SK-N-SH treated with all-trans-retinoic acid at 6 μM for 48 hours (cell line): ENCODE measurements around the gene CCDC177.

Experiments used
- ATAC-seq: fragments of 200-7000 bp; cut with Tn5 transposase; 3 replicates; pipeline ENCODE4 v1.9.1; 2020; ENCODE audit warnings: mild to moderate bottlenecking, moderate library complexity
- BACH2 ChIP-seq: fragments of 250-450 bp; sonication (Bioruptor Pico); IDR thresholded peaks from 2 replicates; pipeline ENCODE4 v1.9.0; 2021; ENCODE audit warnings: mild to moderate bottlenecking, borderline replicate concordance
- CSDC2 ChIP-seq: fragments of 250-450 bp; sonication (Bioruptor Pico); IDR thresholded peaks from 2 replicates; pipeline ENCODE4 v1.5.0; 2020; ENCODE audit warnings: mild to moderate bottlenecking, moderate library complexity
- ESRRG ChIP-seq: fragments of 250-450 bp; sonication (Bioruptor Pico); IDR thresholded peaks from 2 replicates; pipeline ENCODE4 v1.6.1; 2021; ENCODE audit warnings: mild to moderate bottlenecking
- GLIS3 ChIP-seq: fragments of 250-450 bp; sonication (Bioruptor Pico); IDR thresholded peaks from 2 replicates; pipeline ENCODE4 v1.5.0; 2020; ENCODE audit warnings: mild to moderate bottlenecking, moderate library complexity
- ISL1 ChIP-seq: fragments of 250-450 bp; sonication (Bioruptor Pico); IDR thresholded peaks from 2 replicates; pipeline ENCODE4 v2.1.2; 2022; ENCODE audit warnings: mild to moderate bottlenecking, moderate library complexity
- OSR1 ChIP-seq: fragments of 250-450 bp; sonication (Bioruptor Pico); IDR thresholded peaks from 2 replicates; pipeline ENCODE4 v1.8.0; 2022; ENCODE audit warnings: moderate library complexity, mild to moderate bottlenecking, inconsistent platforms
- PATZ1 ChIP-seq: fragments of 250-450 bp; sonication (Bioruptor Pico); IDR thresholded peaks from 2 replicates; pipeline ENCODE4 v1.8.0; 2020; ENCODE audit warnings: mild to moderate bottlenecking, moderate library complexity, borderline replicate concordance
- POU6F1 ChIP-seq: fragments of 250-450 bp; sonication (Bioruptor Pico); IDR thresholded peaks from 2 replicates; pipeline ENCODE4 v1.8.0; 2021; ENCODE audit warnings: low read depth, mild to moderate bottlenecking, moderate library complexity, borderline replicate concordance
- PPARA ChIP-seq: fragments of 250-450 bp; sonication (Bioruptor Pico); IDR thresholded peaks from 2 replicates; pipeline ENCODE4 v1.5.0; 2020; ENCODE audit warnings: mild to moderate bottlenecking, borderline replicate concordance
- RARB ChIP-seq: fragments of 250-450 bp; sonication (Bioruptor Pico); IDR thresholded peaks from 2 replicates; pipeline ENCODE4 v1.8.0; 2021; ENCODE audit warnings: mild to moderate bottlenecking, moderate library complexity
- SNAI2 ChIP-seq: fragments of 250-450 bp; sonication (Bioruptor Pico); IDR thresholded peaks from 2 replicates; pipeline ENCODE4 v1.5.0; 2020; ENCODE audit warnings: mild to moderate bottlenecking, moderate library complexity
- TCF4 ChIP-seq: fragments of 250-450 bp; sonication (Bioruptor Pico); IDR thresholded peaks from 2 replicates; pipeline ENCODE4 v1.8.0; 2021; ENCODE audit warnings: mild to moderate bottlenecking, moderate library complexity, borderline replicate concordance
- TOX ChIP-seq: fragments of 250-450 bp; sonication (Bioruptor Pico); IDR thresholded peaks from 2 replicates; pipeline ENCODE4 v1.8.0; 2021; ENCODE audit warnings: mild to moderate bottlenecking, moderate library complexity, borderline replicate concordance
- ZFP30 ChIP-seq: fragments of 450-650 bp; formaldehyde crosslinking; IDR thresholded peaks from 2 replicates; pipeline ENCODE4 v1.5.0; 2022; ENCODE audit warnings: mild to moderate bottlenecking, moderate library complexity
- ZNF70 ChIP-seq: fragments of 450-650 bp; formaldehyde crosslinking; IDR thresholded peaks from 2 replicates; pipeline ENCODE4 v1.5.0; 2020; ENCODE audit warnings: mild to moderate bottlenecking, moderate library complexity
- ZNF8 ChIP-seq: fragments of 450-650 bp; formaldehyde crosslinking; IDR thresholded peaks from 2 replicates; pipeline ENCODE4 v1.5.0; 2020; ENCODE audit warnings: mild to moderate bottlenecking, moderate library complexity
- TF ChIP-seq, protein P1 (sequence below): fragments of 250-450 bp; sonication (Bioruptor Pico); IDR thresholded peaks from 2 replicates; pipeline ENCODE4 v1.5.1; 2020; ENCODE audit warnings: low read depth, mild to moderate bottlenecking, moderate library complexity
- TF ChIP-seq, protein P2 (sequence below): fragments of 250-450 bp; sonication (Bioruptor Pico); IDR thresholded peaks from 2 replicates; pipeline ENCODE4 v1.5.1; 2021; ENCODE audit warnings: mild to moderate bottlenecking, moderate library complexity
- TF ChIP-seq, protein P3 (sequence below): fragments of 250-450 bp; sonication (Bioruptor Pico); IDR thresholded peaks from 2 replicates; pipeline ENCODE4 v1.5.0; 2020; ENCODE audit warnings: mild to moderate bottlenecking, moderate library complexity

The CCDC177 gene

GRCh38 chr14:69528930-69529329 lies 45.7 kb downstream of the CCDC177 start:
- no peak for ATAC-seq
- no peak for TF ChIP-seq TOX
- no peak for TF ChIP-seq GLIS3
- TF ChIP-seq, protein P1, sequence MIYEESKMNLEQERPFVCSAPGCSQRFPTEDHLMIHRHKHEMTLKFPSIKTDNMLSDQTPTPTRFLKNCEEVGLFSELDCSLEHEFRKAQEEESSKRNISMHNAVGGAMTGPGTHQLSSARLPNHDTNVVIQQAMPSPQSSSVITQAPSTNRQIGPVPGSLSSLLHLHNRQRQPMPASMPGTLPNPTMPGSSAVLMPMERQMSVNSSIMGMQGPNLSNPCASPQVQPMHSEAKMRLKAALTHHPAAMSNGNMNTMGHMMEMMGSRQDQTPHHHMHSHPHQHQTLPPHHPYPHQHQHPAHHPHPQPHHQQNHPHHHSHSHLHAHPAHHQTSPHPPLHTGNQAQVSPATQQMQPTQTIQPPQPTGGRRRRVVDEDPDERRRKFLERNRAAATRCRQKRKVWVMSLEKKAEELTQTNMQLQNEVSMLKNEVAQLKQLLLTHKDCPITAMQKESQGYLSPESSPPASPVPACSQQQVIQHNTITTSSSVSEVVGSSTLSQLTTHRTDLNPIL (CRISPR knock-in tag) = no peak
- TF ChIP-seq, protein P2, sequence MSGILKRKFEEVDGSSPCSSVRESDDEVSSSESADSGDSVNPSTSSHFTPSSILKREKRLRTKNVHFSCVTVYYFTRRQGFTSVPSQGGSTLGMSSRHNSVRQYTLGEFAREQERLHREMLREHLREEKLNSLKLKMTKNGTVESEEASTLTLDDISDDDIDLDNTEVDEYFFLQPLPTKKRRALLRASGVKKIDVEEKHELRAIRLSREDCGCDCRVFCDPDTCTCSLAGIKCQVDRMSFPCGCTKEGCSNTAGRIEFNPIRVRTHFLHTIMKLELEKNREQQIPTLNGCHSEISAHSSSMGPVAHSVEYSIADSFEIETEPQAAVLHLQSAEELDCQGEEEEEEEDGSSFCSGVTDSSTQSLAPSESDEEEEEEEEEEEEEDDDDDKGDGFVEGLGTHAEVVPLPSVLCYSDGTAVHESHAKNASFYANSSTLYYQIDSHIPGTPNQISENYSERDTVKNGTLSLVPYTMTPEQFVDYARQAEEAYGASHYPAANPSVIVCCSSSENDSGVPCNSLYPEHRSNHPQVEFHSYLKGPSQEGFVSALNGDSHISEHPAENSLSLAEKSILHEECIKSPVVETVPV (CRISPR knock-in tag) = no peak
- TF ChIP-seq ISL1 (CRISPR knock-in tag) = no peak
- TF ChIP-seq TCF4 = no peak
- TF ChIP-seq PATZ1 (CRISPR knock-in tag) = no peak
- no peak for TF ChIP-seq RARB (CRISPR knock-in tag)
- TF ChIP-seq BACH2 = no peak
- no peak for TF ChIP-seq OSR1 (CRISPR knock-in tag)
- no peak for TF ChIP-seq ZNF70
- no peak for TF ChIP-seq PPARA
- TF ChIP-seq ESRRG (CRISPR knock-in tag) = no peak
- no peak for TF ChIP-seq SNAI2 (CRISPR knock-in tag)
- TF ChIP-seq ZNF8 (CRISPR knock-in tag) = no peak
- TF ChIP-seq, protein P3, sequence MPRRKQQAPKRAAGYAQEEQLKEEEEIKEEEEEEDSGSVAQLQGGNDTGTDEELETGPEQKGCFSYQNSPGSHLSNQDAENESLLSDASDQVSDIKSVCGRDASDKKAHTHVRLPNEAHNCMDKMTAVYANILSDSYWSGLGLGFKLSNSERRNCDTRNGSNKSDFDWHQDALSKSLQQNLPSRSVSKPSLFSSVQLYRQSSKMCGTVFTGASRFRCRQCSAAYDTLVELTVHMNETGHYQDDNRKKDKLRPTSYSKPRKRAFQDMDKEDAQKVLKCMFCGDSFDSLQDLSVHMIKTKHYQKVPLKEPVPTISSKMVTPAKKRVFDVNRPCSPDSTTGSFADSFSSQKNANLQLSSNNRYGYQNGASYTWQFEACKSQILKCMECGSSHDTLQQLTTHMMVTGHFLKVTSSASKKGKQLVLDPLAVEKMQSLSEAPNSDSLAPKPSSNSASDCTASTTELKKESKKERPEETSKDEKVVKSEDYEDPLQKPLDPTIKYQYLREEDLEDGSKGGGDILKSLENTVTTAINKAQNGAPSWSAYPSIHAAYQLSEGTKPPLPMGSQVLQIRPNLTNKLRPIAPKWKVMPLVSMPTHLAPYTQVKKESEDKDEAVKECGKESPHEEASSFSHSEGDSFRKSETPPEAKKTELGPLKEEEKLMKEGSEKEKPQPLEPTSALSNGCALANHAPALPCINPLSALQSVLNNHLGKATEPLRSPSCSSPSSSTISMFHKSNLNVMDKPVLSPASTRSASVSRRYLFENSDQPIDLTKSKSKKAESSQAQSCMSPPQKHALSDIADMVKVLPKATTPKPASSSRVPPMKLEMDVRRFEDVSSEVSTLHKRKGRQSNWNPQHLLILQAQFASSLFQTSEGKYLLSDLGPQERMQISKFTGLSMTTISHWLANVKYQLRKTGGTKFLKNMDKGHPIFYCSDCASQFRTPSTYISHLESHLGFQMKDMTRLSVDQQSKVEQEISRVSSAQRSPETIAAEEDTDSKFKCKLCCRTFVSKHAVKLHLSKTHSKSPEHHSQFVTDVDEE (CRISPR knock-in tag) = no peak
- TF ChIP-seq, all 23 proteins: peak for 0

DNA sequence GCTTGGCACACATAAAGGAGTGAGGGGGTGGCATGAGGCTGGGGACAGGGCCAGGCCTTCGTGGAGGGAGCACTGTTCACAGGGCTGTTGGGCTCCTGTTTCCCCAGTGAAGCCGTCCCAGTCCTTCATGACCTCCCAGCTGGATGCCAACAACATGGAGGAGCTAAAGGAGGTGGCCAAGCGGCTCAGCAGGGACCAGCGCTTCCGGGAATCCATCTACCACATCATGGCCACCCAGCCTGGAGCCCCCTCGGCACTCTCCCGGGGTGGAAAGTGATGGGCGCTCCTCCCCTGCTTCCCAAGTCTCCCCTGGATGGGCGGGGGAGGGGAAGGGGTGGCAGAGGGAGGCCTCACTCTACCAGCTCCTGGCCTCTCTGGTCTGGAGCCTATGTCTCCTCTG lies 46.5 kb downstream of the CCDC177 start:
- TF ChIP-seq POU6F1 (no peak), PATZ1 (CRISPR knock-in tag) (no peak), ZFP30 (no peak), ISL1 (CRISPR knock-in tag) (no peak), CSDC2 (CRISPR knock-in tag) (no peak)
- TF ChIP-seq, protein P1 (CRISPR knock-in tag) = no peak
- TF ChIP-seq, protein P2 (CRISPR knock-in tag) = no peak
- no peak for ATAC-seq
